Mucosa of descending colon (tissue), 3 donors: ENCODE results near the gene MFSD8. TPM values are rescaled to one million over a fixed set of nuclear protein-coding genes. Genes with fewer than 3 reads are reported as not detected.

Experiments used
- ATAC-seq: fragments of 200-7000 bp; cut with Tn5 transposase; one replicate; pipeline ENCODE4 v1.9.1; 2020; ENCODE audit warnings: mild to moderate bottlenecking, moderate library complexity
- DNase-seq, 3 donors: peaks; one replicate each; pipeline ENCODE4 v3.0.0-alpha.2; 2020
- H3K36me3 ChIP-seq: fragments of 200-600 bp; one replicate; pipeline ENCODE4 v1.8.0; 2021; ENCODE audit warnings: low read depth, mild to moderate bottlenecking
- H3K4me1 ChIP-seq: fragments of 200-600 bp; one replicate; pipeline ENCODE4 v1.8.0; 2021; ENCODE audit warnings: low read depth, mild to moderate bottlenecking
- H3K4me3 ChIP-seq: fragments of 200-600 bp; one replicate; pipeline ENCODE4 v1.8.0; 2021; ENCODE audit warnings: mild to moderate bottlenecking
- H3K9me3 ChIP-seq: fragments of 200-600 bp; one replicate; pipeline ENCODE4 v1.8.0; 2021; ENCODE audit warnings: mild to moderate bottlenecking
- intact Hi-C, 2 donors: fragments of 100-400 bp; cut with DNase I in 1 of 2; cut with micrococcal nuclease in 1 of 2; formaldehyde crosslinking; loops; one replicate each; pipeline versions ENCODE4 v1.11.0 to v1.11.1; 2022; cut with DNase I, micrococcal nuclease
- total RNA-seq, 3 donors: library from RNA; stranded (reverse); fragmentation: NEBNext Ultra II Directional in 2 of 3; extraction: Animal tissue kit (Norgen Biotek cat#: 25700) in 2 of 3; gene quantifications; one replicate each; pipeline versions ENCODE4 v1.2.1 to v1.2.4, GENCODE V29; 2021 to 2023
- TF ChIP-seq, protein P1 (sequence below): fragments of 200-600 bp; IDR thresholded peaks from one replicate; pipeline ENCODE4 v1.8.0; 2022; ENCODE audit warnings: antibody characterized with exemption, mild to moderate bottlenecking
- donor health status: DM: no; HTN: no; CAD: no; lungs with moderate emphysema.
- donor health status: DM: no; HTN: no; CAD: no.
- donor health status: DM: no; HTN: yes; CAD: no.

MFSD8 gene
- total RNA-seq, 3 donors from 2014 or later = 24.6 to 30.6 (median 27.9) TPM

- ATAC-seq (no peak), DNase-seq (no peak)
- no peaks in the 10 kb centered on the region for H3K4me1 ChIP-seq
- no peaks in the 10 kb centered on the region for H3K36me3 ChIP-seq
- H3K9me3 ChIP-seq = no peaks in the 10 kb centered on the region
- intact Hi-C loops = no loop called here
- TF ChIP-seq, protein P1, sequence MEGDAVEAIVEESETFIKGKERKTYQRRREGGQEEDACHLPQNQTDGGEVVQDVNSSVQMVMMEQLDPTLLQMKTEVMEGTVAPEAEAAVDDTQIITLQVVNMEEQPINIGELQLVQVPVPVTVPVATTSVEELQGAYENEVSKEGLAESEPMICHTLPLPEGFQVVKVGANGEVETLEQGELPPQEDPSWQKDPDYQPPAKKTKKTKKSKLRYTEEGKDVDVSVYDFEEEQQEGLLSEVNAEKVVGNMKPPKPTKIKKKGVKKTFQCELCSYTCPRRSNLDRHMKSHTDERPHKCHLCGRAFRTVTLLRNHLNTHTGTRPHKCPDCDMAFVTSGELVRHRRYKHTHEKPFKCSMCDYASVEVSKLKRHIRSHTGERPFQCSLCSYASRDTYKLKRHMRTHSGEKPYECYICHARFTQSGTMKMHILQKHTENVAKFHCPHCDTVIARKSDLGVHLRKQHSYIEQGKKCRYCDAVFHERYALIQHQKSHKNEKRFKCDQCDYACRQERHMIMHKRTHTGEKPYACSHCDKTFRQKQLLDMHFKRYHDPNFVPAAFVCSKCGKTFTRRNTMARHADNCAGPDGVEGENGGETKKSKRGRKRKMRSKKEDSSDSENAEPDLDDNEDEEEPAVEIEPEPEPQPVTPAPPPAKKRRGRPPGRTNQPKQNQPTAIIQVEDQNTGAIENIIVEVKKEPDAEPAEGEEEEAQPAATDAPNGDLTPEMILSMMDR = no peak
- H3K4me3 ChIP-seq = no peak overlapping the region
These were observed 68.9 kb downstream of the MFSD8 start for GRCh38 chr4:127896069-127896468.

DNA sequence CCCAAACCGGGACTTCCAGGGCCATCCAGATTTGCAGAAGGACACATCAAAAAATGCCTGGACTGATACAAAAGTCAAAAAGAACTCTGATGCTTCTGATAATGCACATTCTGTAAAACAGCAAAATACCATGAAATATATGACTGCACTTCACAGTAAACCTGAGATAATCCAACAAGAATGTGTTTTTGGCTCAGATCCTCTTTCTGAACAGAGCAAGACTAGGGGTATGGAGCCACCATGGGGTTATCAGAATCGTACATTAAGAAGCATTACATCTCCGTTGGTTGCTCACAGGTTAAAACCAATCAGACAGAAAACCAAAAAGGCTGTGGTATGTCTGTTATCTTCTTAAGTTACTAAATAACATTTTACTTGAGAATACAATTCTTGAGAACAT lies 75.1 kb downstream of the MFSD8 start:
- Histone ChIP-seq H3K4me3 (no peak overlapping the region), H3K9me3 (no peaks in the 10 kb centered on the region), H3K36me3 (no peaks in the 10 kb centered on the region), H3K4me1 (no peaks in the 10 kb centered on the region)
- ATAC-seq (no peak), DNase-seq (no peak)
- TF ChIP-seq, protein P1 = no peak
- intact Hi-C loops = no loop called here

- DNase-seq (no peak), ATAC-seq (no peak)
- Histone ChIP-seq H3K4me3 (no peak overlapping the region), H3K9me3 (no peaks in the 10 kb centered on the region), H3K36me3 (no peaks in the 10 kb centered on the region), H3K4me1 (no peaks in the 10 kb centered on the region)
- intact Hi-C loops = no loop called here
- TF ChIP-seq, protein P1 = no peak
These were observed 76.4 kb downstream of the MFSD8 start for GRCh38 chr4:127888559-127888958.

DNA sequence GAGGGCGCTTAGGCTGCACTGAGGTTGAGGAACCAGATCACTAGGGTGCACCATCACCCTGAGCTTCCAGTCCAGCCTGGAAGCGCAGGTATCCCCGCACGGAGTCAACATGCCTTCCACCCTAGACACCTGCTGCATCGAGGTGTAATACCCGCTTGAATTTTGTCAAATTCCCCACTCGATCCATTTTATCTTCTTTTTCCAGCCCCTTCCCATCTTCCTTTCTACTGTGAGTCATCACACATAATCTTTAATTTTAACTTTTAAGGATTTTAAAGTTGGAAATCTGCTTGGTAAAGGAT lies 83.5 kb downstream of the MFSD8 start:
- no peak for DNase-seq
- peaks cover 4% of the 10 kb centered on the region for H3K4me1 ChIP-seq
- H3K4me3 ChIP-seq = peak overlapping the region; percentile 70
- TF ChIP-seq, protein P1 = no peak
- no peak for ATAC-seq
- no peaks in the 10 kb centered on the region for H3K36me3 ChIP-seq
- no peaks in the 10 kb centered on the region for H3K9me3 ChIP-seq
- intact Hi-C loops = no loop called here

GRCh38 chr4:127880763-127881562 lies 84.0 kb downstream of the MFSD8 start, which contains the start of gene PLK4:
Gene PLK4 (plus strand): TSS chr4:127880893. CDS start chr4:127881135, 242 bp downstream.
- Histone ChIP-seq H3K9me3 (no peaks in the 10 kb centered on the region), H3K4me3 (peak within 1 kb of the TSS; percentile 70), H3K4me1 (peaks cover 4% of the 10 kb centered on the region), H3K36me3 (no peaks in the 10 kb centered on the region)
- intact Hi-C loops = no loop called here
- TF ChIP-seq, protein P1 = no peak
- DNase-seq (peak; percentile 97), ATAC-seq (peak; percentile 96)
